ENCODE data around the gene CPED1. TPM values are rescaled to one million over a fixed set of nuclear protein-coding genes. Genes with fewer than 3 reads are reported as not detected.
A peak's percentile ranks its signal among the peaks of the same experiment; 100 is the strongest.
"Not testable (repeated sequence)": the region's sequence is repeated elsewhere in the genome, so short reads cannot be mapped to it uniquely, and the experiment has no call there.

The CPED1 gene
- polyA plus RNA-seq, 1 donor, result 43.4 TPM

GRCh38 chr7:120981117-120981516 is 7.4 kb upstream of the CPED1 start:
- no peak for DNase-seq

GRCh38 chr7:120981888-120982615 is 6.5 kb upstream of the CPED1 start:
- no peak for DNase-seq

GRCh38 chr7:120983592-120983991 is 4.9 kb upstream of the CPED1 start:
- DNase-seq, result not testable (repeated sequence)

GRCh38 chr7:120984406-120984805 is 4.1 kb upstream of the CPED1 start:
- no peak for DNase-seq

GRCh38 chr7:120985130-120985758 is 3.3 kb upstream of the CPED1 start:
- DNase-seq, result no peak

- no peak for DNase-seq
These were observed 2.7 kb upstream of the CPED1 start for GRCh38 chr7:120985839-120986238.

- no peak for DNase-seq
These were observed 1.9 kb upstream of the CPED1 start for GRCh38 chr7:120986650-120987049.

GRCh38 chr7:120987280-120987679 is 1.2 kb upstream of the CPED1 start:
- DNase-seq, result no peak

- peak; percentile 88 for DNase-seq
These were observed 574 bp upstream of the CPED1 start for GRCh38 chr7:120987683-120988590.

GRCh38 chr7:120989257-120990220 is 1.0 kb downstream of the CPED1 start:
- DNase-seq, result no peak

- DNase-seq, result no peak
These were observed 2.1 kb downstream of the CPED1 start for GRCh38 chr7:120990468-120991118.

- DNase-seq, result no peak
These were observed 2.6 kb downstream of the CPED1 start for GRCh38 chr7:120991161-120991560.

GRCh38 chr7:120991581-120991980 is 3.1 kb downstream of the CPED1 start:
- no peak for DNase-seq

- DNase-seq, result no peak
These were observed 3.9 kb downstream of the CPED1 start for GRCh38 chr7:120992272-120992964.

GRCh38 chr7:120992965-120993494 is 4.5 kb downstream of the CPED1 start:
- DNase-seq, result no peak

GRCh38 chr7:120993553-120994191 is 5.2 kb downstream of the CPED1 start:
- no peak for DNase-seq

GRCh38 chr7:120994512-120995410 is 6.2 kb downstream of the CPED1 start:
- DNase-seq, result no peak

- no peak for DNase-seq
These were observed 7.1 kb downstream of the CPED1 start for GRCh38 chr7:120995654-120996053.
